ENCODE results near the gene SUPT6H.
A peak's percentile ranks its signal among the peaks of the same experiment; 100 is the strongest.

Gene SUPT6H

GRCh38 chr17:28706471-28707338 lies 44.7 kb downstream of the SUPT6H start:
- Histone ChIP-seq H3K9ac (no peak overlapping the region), H3K36me3 (peaks cover 47% of the 10 kb centered on the region), H3K4me3 (no peak overlapping the region), H3K4me2 (no peak overlapping the region), H3K4me1 (peaks cover 13% of the 10 kb centered on the region), H3K9me3 (no peaks in the 10 kb centered on the region), H3K27me3 (no peaks in the 10 kb centered on the region), H4K20me1 (peaks cover 25% of the 10 kb centered on the region), H3K27ac (no peak overlapping the region)
- TF ChIP-seq Cebpa-rat (IDR thresholded peaks at IDR 0.05): no peak

GRCh38 chr17:28707339-28707720 lies 45.3 kb downstream of the SUPT6H start:
- Histone ChIP-seq H3K4me3 (no peak overlapping the region), H4K20me1 (peaks cover 25% of the 10 kb centered on the region), H3K9ac (no peak overlapping the region), H3K27me3 (no peaks in the 10 kb centered on the region), H3K9me3 (no peaks in the 10 kb centered on the region), H3K4me1 (peaks cover 14% of the 10 kb centered on the region), H3K27ac (no peak overlapping the region), H3K36me3 (peaks cover 41% of the 10 kb centered on the region), H3K4me2 (no peak overlapping the region)
- TF ChIP-seq Cebpa-rat (IDR thresholded peaks at IDR 0.05): no peak

- Histone ChIP-seq H3K27ac (peak overlapping the region; percentile 87), H3K4me3 (peak overlapping the region; percentile 78), H3K27me3 (no peaks in the 10 kb centered on the region), H3K4me1 (peaks cover 47% of the 10 kb centered on the region), H4K20me1 (peaks cover 19% of the 10 kb centered on the region), H3K36me3 (peaks cover 38% of the 10 kb centered on the region), H3K9ac (peak overlapping the region; percentile 84), H3K4me2 (peak overlapping the region; percentile 96), H3K9me3 (no peaks in the 10 kb centered on the region)
- no peak for TF ChIP-seq Cebpa-rat (IDR thresholded peaks at IDR 0.05)
Measured at GRCh38 chr17:28710861-28711722, 49.1 kb downstream of the SUPT6H start.

- Histone ChIP-seq H3K9me3 (no peaks in the 10 kb centered on the region), H3K4me3 (peak within 1 kb of the TSS; percentile 78), H3K4me2 (peak within 1 kb of the TSS; percentile 96), H3K27me3 (no peaks in the 10 kb centered on the region), H3K27ac (peak within 1 kb of the TSS; percentile 87), H3K36me3 (peaks cover 34% of the 10 kb centered on the region), H3K9ac (peak within 1 kb of the TSS; percentile 84), H3K4me1 (peaks cover 53% of the 10 kb centered on the region), H4K20me1 (peaks cover 23% of the 10 kb centered on the region)
- TF ChIP-seq Cebpa-rat (IDR thresholded peaks at IDR 0.05): no peak
Measured at GRCh38 chr17:28711723-28712031, 49.7 kb downstream of the SUPT6H start, which contains the start of gene PROCA1. PROCA1 (minus strand) TSS chr17:28711888; CDS start chr17:28711660, 228 bp downstream.

GRCh38 chr17:28712032-28712704 lies 50.2 kb downstream of the SUPT6H start:
- no peaks in the 10 kb centered on the region for H3K9me3 ChIP-seq
- H3K27ac ChIP-seq: peak overlapping the region; percentile 87
- H3K4me2 ChIP-seq: peak overlapping the region; percentile 96
- H3K36me3 ChIP-seq: peaks cover 34% of the 10 kb centered on the region
- H3K4me3 ChIP-seq: peak overlapping the region; percentile 78
- TF ChIP-seq Cebpa-rat (IDR thresholded peaks at IDR 0.05): no peak
- peak overlapping the region; percentile 84 for H3K9ac ChIP-seq
- peaks cover 55% of the 10 kb centered on the region for H3K4me1 ChIP-seq
- peaks cover 26% of the 10 kb centered on the region for H4K20me1 ChIP-seq
- no peaks in the 10 kb centered on the region for H3K27me3 ChIP-seq

- Histone ChIP-seq H4K20me1 (peaks cover 26% of the 10 kb centered on the region), H3K4me1 (peaks cover 55% of the 10 kb centered on the region), H3K4me3 (peak overlapping the region; percentile 78), H3K27me3 (no peaks in the 10 kb centered on the region), H3K27ac (peak overlapping the region; percentile 87), H3K4me2 (peak overlapping the region; percentile 96), H3K9ac (peak overlapping the region; percentile 84), H3K9me3 (no peaks in the 10 kb centered on the region), H3K36me3 (peaks cover 34% of the 10 kb centered on the region)
- no peak for TF ChIP-seq Cebpa-rat (IDR thresholded peaks at IDR 0.05)
Measured at GRCh38 chr17:28712705-28713415, 50.9 kb downstream of the SUPT6H start.

GRCh38 chr17:28714281-28714680 lies 52.3 kb downstream of the SUPT6H start:
- Histone ChIP-seq H3K27me3 (no peaks in the 10 kb centered on the region), H3K9ac (no peak overlapping the region), H3K4me2 (no peak overlapping the region), H3K4me1 (peaks cover 66% of the 10 kb centered on the region), H3K36me3 (peaks cover 34% of the 10 kb centered on the region), H3K9me3 (no peaks in the 10 kb centered on the region), H4K20me1 (peaks cover 26% of the 10 kb centered on the region), H3K27ac (no peak overlapping the region), H3K4me3 (no peak overlapping the region)
- no peak for TF ChIP-seq Cebpa-rat (IDR thresholded peaks at IDR 0.05)

GRCh38 chr17:28715217-28715616 lies 53.2 kb downstream of the SUPT6H start:
- TF ChIP-seq Cebpa-rat (IDR thresholded peaks at IDR 0.05): no peak
- H3K9ac ChIP-seq: no peak overlapping the region
- peaks cover 58% of the 10 kb centered on the region for H3K4me1 ChIP-seq
- H3K36me3 ChIP-seq: peaks cover 34% of the 10 kb centered on the region
- no peak overlapping the region for H3K4me3 ChIP-seq
- no peak overlapping the region for H3K27ac ChIP-seq
- H3K4me2 ChIP-seq: peak overlapping the region; percentile 98; the same call in 1 of the 2 replicates
- no peaks in the 10 kb centered on the region for H3K9me3 ChIP-seq
- no peaks in the 10 kb centered on the region for H3K27me3 ChIP-seq
- peaks cover 30% of the 10 kb centered on the region for H4K20me1 ChIP-seq

All from BLaER1 (cell line).